HG03571 (cell line): ENCODE results near the gene CWC27.

Experiments used
- ATAC-seq: cut with Tn5 transposase; IDR thresholded peaks from one replicate; pipeline ENCODE4 v1.9.1; 2021; ENCODE audit not compliant: unreplicated experiment

CWC27 gene

DNA sequence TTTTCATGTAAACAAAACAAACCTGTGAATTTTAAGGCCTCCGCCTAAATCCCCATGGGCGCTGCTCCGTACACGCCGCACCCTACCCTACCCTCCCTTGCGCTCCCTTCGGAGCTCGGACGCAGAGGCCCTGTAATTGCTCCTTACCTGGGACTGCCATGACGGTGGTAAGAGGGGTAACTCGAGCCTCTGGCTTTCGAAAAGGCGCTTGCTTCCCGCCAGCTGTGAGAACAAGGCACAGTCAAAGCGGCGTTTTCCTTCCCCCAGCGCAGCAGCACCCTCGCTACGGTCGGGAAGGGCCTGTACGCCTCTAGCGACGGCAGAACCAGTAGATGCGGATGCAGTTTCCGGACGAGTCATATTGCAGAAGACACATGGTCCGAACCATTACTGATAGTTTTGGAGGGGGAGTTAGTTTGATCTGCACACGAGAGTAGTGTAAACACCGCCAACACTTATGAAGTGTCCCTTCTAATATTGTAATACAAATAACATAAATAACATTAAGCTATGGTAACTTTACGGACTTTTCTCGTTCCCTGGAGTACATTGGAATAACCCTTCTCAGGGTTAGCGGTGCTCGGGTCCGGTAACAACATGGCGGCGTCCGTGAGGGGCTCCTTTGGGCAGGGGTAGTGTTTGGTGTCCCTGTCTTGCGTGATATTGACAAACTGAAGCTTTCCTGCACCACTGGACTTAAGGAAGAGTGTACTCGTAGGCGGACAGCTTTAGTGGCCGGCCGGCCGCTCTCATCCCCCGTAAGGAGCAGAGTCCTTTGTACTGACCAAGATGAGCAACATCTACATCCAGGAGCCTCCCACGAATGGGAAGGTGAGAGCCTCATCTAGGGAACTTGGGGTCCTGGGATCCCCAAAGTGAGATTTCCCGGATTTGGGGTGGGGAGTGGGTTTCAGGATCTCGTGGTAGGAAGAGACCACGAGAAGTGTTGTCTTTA lies at the start of gene CWC27, which contains the start of gene SREK1IP1:
Gene CWC27, plus strand, starts transcription at position 573 of the 955 bp plus-strand sequence. Its CDS starts 217 bp downstream, at position 790.
Gene SREK1IP1, minus strand, starts transcription at position 334 of the 955 bp plus-strand sequence. Its CDS starts 174 bp downstream, at position 160.
- peak; percentile 96 for ATAC-seq

GRCh38 chr5:64722588-64722987 lies 46.1 kb upstream of the CWC27 start:
- ATAC-seq = no peak

DNA sequence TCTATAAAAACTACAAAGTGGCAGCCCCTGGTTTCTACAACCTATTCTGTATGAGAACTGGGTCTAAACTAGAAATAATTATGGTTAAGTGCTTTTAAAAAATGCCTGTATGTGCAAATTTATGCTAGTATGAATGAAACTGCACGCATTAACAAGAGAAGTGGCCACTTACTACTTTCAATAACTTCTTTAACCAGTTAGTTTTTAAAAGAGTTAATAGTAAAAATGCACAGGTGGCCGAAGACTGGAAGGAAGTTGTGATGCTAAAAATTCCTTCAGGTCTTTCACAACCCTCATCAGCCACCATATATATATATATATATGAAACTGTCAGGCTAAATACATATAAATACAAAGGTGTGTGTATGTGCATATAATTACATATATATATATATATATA lies 41.6 kb upstream of the CWC27 start:
- no peak for ATAC-seq

GRCh38 chr5:64742411-64742810 lies 26.3 kb upstream of the CWC27 start:
- ATAC-seq = no peak

- no peak for ATAC-seq
Observed at GRCh38 chr5:64742821-64743220, 25.9 kb upstream of the CWC27 start.

DNA sequence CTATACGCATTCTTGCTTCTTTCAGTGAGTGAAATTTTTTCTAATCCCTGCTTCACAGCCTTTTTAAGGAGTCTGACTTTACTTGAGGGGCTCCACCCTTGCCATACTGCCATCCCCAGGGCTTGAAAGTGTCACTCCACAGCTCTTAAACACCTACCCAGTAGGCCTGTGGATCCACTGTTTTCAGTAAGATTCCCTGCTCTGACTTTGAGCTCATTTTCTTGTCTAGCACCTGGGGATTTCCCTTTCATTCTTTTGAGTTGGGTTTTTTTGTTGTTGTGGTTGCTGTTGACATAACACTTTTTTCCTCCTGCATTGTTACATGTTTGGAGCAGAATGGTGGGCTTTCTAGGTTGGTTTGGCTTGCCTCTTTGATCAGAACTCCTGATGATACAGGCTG lies 23.8 kb upstream of the CWC27 start:
- ATAC-seq = no peak

GRCh38 chr5:64746446-64746845 lies 22.3 kb upstream of the CWC27 start:
- no peak for ATAC-seq

DNA sequence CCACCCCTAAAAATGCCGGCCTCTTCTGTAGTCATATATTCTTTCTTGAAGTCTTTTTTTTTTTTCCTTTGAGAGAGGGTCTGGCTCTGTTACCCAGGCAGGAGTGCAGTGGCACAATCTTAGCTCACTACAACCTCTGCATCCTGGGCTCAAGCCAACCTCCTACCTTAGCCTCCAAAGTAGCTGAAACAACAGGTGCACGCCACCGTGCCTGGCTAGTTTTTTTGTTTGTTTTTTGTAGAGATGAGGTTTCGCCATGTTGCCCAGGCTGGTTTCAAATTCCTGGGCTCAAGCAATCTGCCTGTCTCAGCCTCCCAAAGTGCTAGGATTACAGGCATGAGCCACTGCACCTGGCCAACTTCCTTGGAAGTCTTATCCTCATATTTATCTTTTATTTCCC lies 19.3 kb upstream of the CWC27 start:
- no peak for ATAC-seq

DNA sequence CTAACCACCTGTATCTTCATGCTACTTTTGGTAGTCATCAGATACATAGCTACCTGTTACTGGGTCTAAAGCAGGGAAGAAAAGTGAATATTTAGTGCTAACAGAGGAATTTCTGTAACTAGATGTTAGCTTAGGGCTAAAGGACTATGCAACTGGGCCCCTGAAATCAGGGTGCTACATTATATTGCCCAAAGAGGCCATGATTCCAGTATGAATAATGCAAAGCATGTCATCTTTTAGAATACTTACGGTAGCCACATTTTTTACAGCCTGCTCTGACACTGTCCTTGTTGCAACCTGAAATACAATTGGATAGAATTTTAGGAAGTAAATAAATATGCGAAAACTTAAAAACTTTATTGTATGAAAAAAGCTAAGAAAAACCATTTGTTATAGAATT lies 14.7 kb upstream of the CWC27 start:
- ATAC-seq = no peak

DNA sequence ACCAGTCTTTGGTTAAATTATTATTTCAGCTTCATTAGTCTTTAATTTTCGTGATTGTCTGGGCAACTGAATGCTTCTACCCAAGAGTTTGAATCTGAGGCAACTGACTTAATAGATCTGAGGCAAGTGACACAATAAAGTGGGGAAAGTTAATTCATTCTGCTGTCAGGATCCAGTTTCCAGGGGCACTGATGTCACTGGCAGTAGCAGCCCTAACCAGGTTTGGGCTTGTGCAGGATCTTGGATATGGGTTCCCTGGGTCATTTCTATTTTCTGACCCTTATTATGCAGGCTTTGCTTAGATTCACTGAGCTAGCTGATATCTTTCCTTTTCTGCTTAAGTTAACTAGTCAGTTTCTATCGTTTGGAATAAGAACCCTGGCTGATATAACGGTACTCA lies 9.8 kb upstream of the CWC27 start:
- no peak for ATAC-seq

DNA sequence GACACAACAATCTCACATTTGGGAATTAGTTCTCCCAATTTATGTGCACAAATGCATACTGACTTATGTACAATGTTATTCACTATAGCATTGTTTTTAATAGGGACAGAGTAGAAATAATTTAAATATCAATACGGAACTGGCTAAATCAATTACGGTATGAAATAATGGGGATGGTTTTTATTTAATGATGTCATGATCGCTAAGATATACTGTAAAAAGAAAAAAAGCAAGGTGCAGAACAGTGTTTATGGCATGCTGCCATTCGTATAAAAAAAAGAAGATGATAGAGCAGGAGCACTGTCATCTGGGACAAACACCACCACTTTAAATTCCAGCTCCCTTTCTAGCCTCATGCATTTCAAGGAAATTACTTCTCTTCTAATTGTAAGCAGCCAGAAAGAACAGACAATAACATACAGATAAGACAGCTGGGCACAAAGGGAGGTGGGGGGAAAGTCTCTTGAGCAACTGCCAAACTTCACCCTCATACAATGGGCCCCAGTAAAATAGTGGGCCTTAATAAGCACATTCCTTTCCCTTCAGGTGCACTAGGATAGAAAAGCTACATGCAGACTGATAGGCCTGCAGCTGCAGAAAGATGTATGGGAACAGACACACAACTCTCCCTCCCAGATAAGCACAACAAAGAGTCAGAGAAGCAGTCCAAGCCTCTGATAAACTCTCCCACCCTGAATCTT lies 8.6 kb upstream of the CWC27 start:
- ATAC-seq = no peak

DNA sequence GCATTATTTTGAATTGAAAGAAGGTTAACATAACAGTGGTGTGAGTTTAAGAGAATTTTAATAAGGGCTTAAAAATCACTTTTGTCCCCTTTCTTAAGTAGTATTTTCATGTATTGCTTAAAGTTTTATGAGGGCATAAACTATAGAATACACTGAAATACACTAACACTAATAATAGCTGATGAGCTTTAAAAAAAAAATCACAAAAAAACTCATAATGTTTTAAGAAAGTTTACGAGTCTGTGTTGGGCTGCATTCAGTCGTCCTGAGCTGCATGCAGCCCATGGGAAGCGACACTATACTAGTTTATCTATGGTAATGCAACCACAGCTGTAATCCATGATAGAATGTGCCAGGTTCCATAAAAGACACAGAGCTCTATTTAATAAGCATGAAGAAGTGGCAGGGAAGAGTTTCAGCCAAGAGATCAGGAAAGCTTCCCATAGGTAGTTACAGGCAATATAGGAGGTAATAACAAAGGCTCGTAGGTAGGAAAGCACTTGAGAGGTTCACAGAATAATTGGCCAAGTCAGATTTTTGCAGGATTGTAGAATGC lies 4.7 kb upstream of the CWC27 start:
- no peak for ATAC-seq

GRCh38 chr5:64765804-64766504 lies 2.8 kb upstream of the CWC27 start:
- ATAC-seq = no peak

- no peak for ATAC-seq
Observed at GRCh38 chr5:64766941-64767340, 1.8 kb upstream of the CWC27 start.

DNA sequence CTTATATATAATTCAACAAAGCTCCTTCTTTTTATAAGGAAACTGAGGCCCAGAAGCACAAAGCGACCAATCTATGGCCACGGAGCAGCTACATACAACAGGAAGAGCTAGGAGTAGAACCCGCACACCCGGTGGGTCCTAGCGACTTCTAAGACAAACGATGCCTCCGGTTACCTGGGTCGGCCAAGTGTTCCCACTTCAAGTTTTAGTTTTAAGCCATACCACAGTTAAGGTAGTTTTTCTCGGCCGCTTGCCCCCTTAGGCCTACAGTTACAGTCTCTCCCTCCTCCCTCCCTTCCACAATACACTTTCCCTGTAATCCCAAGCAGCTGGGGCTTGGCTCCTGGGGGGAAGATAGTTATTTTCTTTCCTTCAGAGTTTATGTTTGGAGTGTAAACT lies 772 bp upstream of the CWC27 start:
- peak; percentile 1 for ATAC-seq

GRCh38 chr5:64769855-64770254 lies 1.1 kb downstream of the CWC27 start:
- no peak for ATAC-seq

DNA sequence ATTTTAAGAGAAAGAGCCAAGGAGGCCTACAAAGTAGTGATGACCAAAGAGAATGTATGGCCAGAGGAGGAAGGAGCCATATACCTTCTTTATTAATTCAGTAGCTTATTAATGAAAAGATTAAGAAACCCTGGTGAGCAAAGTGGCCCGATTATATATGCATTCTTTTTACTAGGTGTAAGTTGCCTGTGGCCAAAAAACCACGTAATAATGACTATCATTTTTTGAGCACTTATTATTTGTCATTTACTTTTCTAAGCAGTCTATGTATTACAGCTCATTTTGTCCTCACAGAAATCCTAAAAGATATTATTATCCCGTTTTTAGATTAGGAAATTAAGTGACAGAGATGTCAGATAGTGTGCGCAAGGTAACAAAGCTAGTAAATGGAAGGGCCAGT lies 3.0 kb downstream of the CWC27 start:
- no peak for ATAC-seq

DNA sequence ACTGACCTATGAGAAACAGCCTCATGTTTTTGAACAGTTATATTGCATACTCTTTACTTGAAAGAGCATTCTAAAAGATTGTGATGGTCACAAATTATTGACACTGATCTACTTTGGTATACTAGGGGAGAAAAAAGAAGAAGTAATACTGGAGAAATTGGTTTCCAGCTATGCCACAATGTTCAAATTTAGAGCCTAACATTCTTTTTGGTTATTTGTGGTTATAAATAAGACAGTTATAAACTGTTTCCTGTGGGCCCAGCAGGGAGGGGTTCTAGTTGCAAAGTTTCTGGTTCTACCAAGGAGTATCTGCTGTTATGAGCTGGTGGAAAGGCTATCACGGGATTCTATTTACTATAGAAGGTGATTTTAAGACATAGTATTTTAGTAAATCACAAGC lies 4.8 kb downstream of the CWC27 start:
- peak; percentile 53 for ATAC-seq

DNA sequence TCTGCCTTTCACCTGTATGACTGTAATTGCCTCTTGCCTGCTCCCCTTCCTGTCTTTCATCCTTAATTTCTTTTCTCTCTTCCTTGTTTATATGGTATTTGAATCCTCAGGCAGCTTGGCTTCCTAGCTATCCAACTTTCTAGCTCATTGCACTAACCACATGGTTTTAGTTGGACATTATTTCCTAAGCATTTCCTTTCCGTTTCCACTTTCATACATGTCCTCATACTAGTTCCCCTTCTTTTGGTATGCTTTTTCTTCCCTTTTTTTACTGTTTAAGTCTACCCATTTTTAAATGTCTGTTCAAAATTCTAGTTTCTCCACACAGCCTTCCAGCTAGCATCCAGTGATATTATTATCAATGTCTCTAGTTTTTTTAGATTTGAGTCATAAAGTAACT lies 6.6 kb downstream of the CWC27 start:
- no peak for ATAC-seq

GRCh38 chr5:64784451-64785025 lies 15.8 kb downstream of the CWC27 start:
- ATAC-seq = peak; percentile 76

GRCh38 chr5:64786372-64786771 lies 17.6 kb downstream of the CWC27 start:
- no peak for ATAC-seq
